GM10266 (cell line): ENCODE data around the gene ROPN1.
A peak's percentile ranks its signal among the peaks of the same experiment; 100 is the strongest.
"Not testable (repeated sequence)": the region's sequence is repeated elsewhere in the genome, so short reads cannot be mapped to it uniquely, and the experiment has no call there.

ENCODE experiments used
- DNase-seq: peaks from one replicate; pipeline ENCODE4 v3.0.0; 2012; ENCODE audit errors: extremely low spot score
- CTCF ChIP-seq: IDR thresholded peaks from 2 replicates; pipeline ENCODE4 v1.5.1; 2012; ENCODE audit warnings: mild to moderate bottlenecking, low read depth; ENCODE audit not compliant: control insufficient read depth, insufficient read depth; ENCODE audit errors: missing control alignments

ROPN1 gene

GRCh38 chr3:123991730-123992588, at the start of gene ROPN1:
TSS of gene ROPN1 (minus strand) at chr3:123992124. CDS start at chr3:123980481, 11,643 bp downstream.
- not testable (repeated sequence) for DNase-seq

DNA sequence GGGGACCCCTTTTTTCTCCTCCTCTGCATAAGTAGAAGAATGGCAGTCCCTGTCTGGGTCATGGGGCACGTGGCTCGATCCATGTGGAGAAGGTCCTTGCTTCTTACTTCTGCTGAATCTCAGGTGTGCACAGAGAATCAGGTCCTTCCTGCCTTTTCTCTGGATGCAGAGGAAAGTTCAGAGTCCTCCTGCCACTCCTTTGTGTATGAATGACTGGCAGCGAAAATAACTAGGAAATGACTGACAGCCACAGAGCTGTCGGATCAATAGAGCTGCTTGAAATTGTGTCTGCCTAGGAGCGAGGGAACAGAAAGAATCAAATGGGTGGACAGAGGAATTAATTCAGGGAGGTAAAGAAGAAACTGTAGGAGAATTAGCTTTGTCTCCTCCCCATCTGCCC, 49.6 kb upstream of the ROPN1 start:
- DNase-seq: no peak
- no peak for TF ChIP-seq CTCF

DNA sequence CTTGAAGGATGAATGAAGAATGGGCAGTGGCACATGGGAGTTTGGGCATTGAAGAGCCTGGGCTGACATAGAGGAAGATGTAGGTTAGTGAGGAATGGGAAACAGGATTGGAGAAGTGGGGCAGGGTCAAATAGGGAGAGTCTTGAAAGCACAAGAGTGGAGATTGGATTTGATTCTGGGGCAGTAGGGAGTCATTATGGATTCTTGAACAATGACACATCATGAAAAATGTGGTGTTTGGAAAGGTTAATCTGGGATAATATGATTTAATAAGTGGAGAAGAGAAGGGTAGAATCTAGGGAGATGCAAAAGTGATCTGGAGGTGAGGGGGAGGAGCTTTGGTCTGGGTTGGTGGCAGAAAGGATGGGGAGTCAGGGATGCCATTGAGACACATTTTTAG, 45.4 kb upstream of the ROPN1 start:
- TF ChIP-seq CTCF: no peak
- DNase-seq: no peak

DNA sequence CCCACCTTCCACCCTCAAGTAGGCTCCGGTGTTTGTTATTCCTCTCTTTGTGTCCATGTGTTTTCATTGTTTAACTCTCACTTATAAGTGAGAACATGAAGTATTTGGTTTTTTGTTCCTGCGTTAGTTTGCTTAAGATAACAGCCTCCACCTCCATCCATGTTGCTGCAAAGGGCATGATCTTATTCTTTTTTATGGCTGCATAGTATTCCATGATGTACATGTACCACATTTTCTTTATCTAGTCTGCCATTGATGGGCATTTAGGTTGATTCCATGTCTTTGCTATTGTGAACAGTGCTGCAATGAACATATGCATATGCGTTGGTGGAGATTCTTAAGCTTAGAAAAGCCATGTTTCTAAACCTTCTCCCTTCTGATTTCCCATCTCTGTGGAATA, 44.3 kb upstream of the ROPN1 start:
- not testable (repeated sequence) for DNase-seq

DNA sequence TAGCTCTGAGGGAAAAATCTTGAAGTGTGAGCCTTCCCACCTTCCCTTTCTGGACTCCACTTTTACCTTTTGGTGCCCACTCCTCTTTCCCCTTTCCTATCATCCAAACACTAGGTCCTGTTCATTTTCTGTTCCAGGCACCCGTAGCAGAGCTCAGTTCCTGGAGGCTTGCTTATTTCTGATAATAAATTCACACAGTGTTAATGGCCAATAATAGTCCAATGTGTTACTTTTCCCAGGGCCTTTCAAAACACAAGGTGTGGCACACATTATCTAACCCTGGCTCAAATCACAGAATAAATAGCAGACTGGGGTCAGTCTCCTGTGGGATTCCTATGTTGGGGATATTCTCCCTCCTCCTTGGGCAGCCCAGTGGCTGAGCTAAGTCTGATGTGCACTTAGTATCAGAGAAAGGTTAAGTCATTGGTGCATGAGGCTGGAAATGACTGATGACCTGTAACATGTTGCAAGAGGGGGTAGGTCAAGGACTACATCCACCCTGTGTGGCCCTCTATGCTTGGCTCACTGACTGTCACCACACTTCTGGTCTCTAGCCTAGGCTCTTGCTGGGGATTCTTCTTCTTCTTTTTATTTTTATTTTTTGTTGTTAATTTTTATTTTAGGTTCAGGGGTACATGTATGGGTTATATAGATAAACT, 43.7 kb upstream of the ROPN1 start:
- no peak for TF ChIP-seq CTCF
- no peak for DNase-seq

DNA sequence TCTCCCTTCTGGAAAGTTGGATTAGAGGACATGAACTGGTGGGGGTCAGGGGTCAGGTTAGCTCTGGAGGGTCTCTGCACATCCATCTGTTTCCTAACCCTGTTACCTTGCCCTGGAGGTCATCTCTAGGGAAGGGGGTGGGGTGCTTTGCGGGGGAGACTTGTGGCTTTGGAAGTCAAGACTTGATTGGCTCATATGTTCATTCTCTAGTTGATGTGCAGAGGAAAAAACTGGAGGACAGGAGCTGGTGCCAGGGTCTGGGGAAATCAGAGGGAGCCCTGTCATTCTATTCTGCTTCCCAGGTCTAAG, 42.9 kb upstream of the ROPN1 start:
- DNase-seq: no peak

GRCh38 chr3:124034016-124034843, 42.3 kb upstream of the ROPN1 start:
- TF ChIP-seq CTCF: no peak
- DNase-seq: peak; percentile 38

More for the DNA sequence above, 42.9 kb upstream of the ROPN1 start:
- no peak for TF ChIP-seq CTCF
